Kidney (tissue), 14 donors: ENCODE measurements around the gene SPG21. TPM values are rescaled to one million over a fixed set of nuclear protein-coding genes. Genes with fewer than 3 reads are reported as not detected.

Experiments
- DNase-seq, 5 donors: peaks; one replicate each; pipeline ENCODE4 v3.0.0-alpha.2; 2013 to 2020
- FAIRE-seq: peaks from 2 replicates; lab custom pipeline; 2012; peaks lifted over from hg19 to GRCh38; lab: Jason Lieb, UNC
- H3K27ac ChIP-seq, 2 donors: one replicate each; pipeline ENCODE4 v1.7.0; 2013; ENCODE audit warnings: low read depth in 2 of 2, low read length in 2 of 2, inconsistent platforms in 1 of 2
- H3K27me3 ChIP-seq: one replicate; pipeline ENCODE4 v1.7.1; 2013; ENCODE audit warnings: low read length, inconsistent platforms; ENCODE audit not compliant: control insufficient read depth, insufficient read depth
- H3K36me3 ChIP-seq, 3 donors: one replicate each; pipeline versions ENCODE4 v1.7.0 to v1.7.1; 2013; ENCODE audit warnings: low read length in 3 of 3, control low read depth in 1 of 3, inconsistent platforms in 1 of 3; ENCODE audit not compliant: insufficient read depth in 3 of 3, control insufficient read depth in 2 of 3
- H3K4me1 ChIP-seq, 3 donors: one replicate each; pipeline versions ENCODE4 v1.7.0 to v1.7.1; 2013; ENCODE audit warnings: low read length in 3 of 3, inconsistent platforms in 1 of 3, low read depth in 1 of 3; ENCODE audit not compliant: control insufficient read depth in 2 of 3, insufficient read depth in 2 of 3
- H3K4me3 ChIP-seq, 3 donors: one replicate each; pipeline versions ENCODE4 v1.7.0 to v1.8.1; 2013; ENCODE audit warnings: low read length in 3 of 3, control low read depth in 1 of 3, inconsistent platforms in 1 of 3
- H3K9ac ChIP-seq, 3 donors: one replicate each; pipeline versions ENCODE4 v1.7.0 to v1.7.1; 2013; ENCODE audit warnings: low read length in 3 of 3, control low read depth in 1 of 3, inconsistent platforms in 1 of 3
- H3K9me3 ChIP-seq, 3 donors: one replicate each; pipeline versions ENCODE4 v1.7.0 to v1.7.1; 2013; ENCODE audit warnings: low read length in 3 of 3, control low read depth in 1 of 3, inconsistent platforms in 1 of 3; ENCODE audit not compliant: control insufficient read depth in 2 of 3, insufficient read depth in 1 of 3
- intact Hi-C: fragments of 100-400 bp; cut with DNase I; formaldehyde crosslinking; loops from one replicate; pipeline ENCODE4 v1.11.1; 2022
- polyA plus RNA-seq: library from polyadenylated mRNA; stranded (reverse); fragments of 350-450 nt; fragmentation: Illumina TruSeq; extraction: RNeasy Lipid Tissue Mini Kit (QIAGEN cat#74804); gene quantifications from one replicate; pipeline ENCODE4 v1.2.3, GENCODE V29; 2014; ENCODE audit warnings: low read depth, low replicate concordance; ENCODE audit not compliant: insufficient read depth
- total RNA-seq: library from RNA; stranded (reverse); fragmentation: NEBNext Ultra II Directional; extraction: Animal tissue kit (Norgen Biotek cat#: 25700); gene quantifications from one replicate; pipeline ENCODE4 v1.2.1, GENCODE V29; 2021
- TF ChIP-seq, protein P1 (sequence below): IDR thresholded peaks from 3 replicates; pipeline ENCODE4 v1.5.1; 2012; ENCODE audit warnings: mild to moderate bottlenecking, moderate library complexity, borderline replicate concordance; ENCODE audit not compliant: insufficient read depth; ENCODE audit errors: extremely low read depth
- donor health status: control.
- donor health status: control.
- donor health status: control.
- donor health status: control.
- donor health status: control.
- donor health status: DM: yes; HTN: yes; CAD: no.
- donor health status: Normal renal cell carcinoma (clear cell type).

The SPG21 gene
- total and polyA plus RNA-seq, 2 donors from 2014 or later, result 82.8 to 115 TPM

DNA sequence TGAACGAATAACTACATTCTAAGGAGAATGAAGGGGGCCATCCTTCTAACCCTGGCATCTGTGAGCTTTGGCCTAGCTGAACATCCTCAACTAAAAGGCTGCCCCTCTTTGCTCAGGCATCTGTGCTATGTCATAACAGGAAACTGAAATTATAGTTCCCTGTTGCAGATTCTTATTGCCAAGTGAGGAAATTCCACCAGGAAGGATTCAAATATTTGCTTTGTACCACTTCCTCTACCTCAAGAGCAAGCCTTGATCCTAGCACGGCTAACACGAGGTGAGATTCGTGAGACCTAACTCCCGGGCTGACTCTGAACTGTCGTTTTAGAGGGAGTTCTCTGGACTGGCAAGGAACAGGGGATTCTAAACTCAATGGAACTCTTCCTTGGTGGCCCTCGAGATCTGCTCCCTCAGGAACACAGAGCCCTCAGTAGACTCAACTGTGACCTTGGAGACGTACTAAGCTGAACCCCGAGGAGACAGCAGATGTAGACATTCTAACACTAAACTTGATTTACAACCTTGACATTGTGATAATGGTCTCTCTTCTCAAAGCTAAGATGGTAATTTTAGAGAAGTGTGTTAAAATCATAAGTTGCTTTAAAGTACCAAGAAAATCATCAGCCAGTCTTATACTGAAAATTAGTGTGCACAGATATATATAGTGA is 4.2 kb downstream of the SPG21 start:
- FAIRE-seq (no peak), DNase-seq (no peak)
- no peak overlapping the region for H3K4me3 ChIP-seq
- no peak overlapping the region for H3K9ac ChIP-seq
- TF ChIP-seq, protein P1, sequence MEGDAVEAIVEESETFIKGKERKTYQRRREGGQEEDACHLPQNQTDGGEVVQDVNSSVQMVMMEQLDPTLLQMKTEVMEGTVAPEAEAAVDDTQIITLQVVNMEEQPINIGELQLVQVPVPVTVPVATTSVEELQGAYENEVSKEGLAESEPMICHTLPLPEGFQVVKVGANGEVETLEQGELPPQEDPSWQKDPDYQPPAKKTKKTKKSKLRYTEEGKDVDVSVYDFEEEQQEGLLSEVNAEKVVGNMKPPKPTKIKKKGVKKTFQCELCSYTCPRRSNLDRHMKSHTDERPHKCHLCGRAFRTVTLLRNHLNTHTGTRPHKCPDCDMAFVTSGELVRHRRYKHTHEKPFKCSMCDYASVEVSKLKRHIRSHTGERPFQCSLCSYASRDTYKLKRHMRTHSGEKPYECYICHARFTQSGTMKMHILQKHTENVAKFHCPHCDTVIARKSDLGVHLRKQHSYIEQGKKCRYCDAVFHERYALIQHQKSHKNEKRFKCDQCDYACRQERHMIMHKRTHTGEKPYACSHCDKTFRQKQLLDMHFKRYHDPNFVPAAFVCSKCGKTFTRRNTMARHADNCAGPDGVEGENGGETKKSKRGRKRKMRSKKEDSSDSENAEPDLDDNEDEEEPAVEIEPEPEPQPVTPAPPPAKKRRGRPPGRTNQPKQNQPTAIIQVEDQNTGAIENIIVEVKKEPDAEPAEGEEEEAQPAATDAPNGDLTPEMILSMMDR, result no peak
- intact Hi-C loops, result no loop called here
- H3K27ac ChIP-seq, result no peak overlapping the region
- H3K4me1 ChIP-seq, result peaks cover 0 to 3% (median 2%) of the 10 kb centered on the region in 3 donors
- H3K36me3 ChIP-seq, result peaks cover 0 to 5% (median 0%) of the 10 kb centered on the region in 3 donors
- H3K9me3 ChIP-seq, result no peaks in the 10 kb centered on the region
- no peaks in the 10 kb centered on the region for H3K27me3 ChIP-seq

- no peak for DNase-seq
- H3K9ac ChIP-seq, result no peak overlapping the region
- no peak overlapping the region for H3K27ac ChIP-seq
- FAIRE-seq, result no peak
- no peak overlapping the region for H3K4me3 ChIP-seq
- H3K4me1 ChIP-seq, result no peaks in the 10 kb centered on the region
- no peaks in the 10 kb centered on the region for H3K27me3 ChIP-seq
- intact Hi-C loops, result no loop called here
- peaks cover 4 to 18% (median 10%) of the 10 kb centered on the region in 3 donors for H3K36me3 ChIP-seq
- TF ChIP-seq, protein P1, result no peak
- H3K9me3 ChIP-seq, result no peaks in the 10 kb centered on the region
These were observed 7.2 kb downstream of the SPG21 start for GRCh38 chr15:64982472-64982871.

DNA sequence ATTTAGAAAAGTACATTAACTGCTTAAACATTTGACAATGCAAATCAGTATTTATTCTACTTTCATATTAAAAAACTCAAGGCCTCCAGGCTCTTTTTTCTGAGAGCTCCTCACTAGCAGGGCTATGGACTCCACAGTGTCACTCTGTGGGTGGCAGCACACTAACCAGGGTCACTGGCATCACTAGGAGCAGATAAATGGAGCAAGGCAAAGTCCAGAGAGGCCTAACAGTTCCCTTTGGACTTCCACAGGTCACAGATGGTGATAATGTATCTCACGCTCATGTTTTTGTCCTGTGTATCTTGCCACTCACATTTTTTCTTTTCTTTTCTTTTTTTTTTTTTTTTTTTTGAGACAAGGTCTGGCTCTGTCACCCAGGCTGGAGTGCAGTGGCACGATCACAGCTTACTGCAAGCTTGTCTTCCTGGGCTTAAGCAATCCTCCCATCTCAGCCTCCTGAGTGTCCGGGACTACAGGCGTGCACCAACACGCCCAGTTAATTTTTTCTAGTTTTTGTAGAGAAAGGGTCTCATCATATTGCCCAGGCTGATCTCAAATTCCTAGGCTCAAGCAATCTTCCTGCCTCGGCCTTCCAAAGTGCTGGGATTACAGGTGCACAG is 7.8 kb downstream of the SPG21 start:
- H3K27ac ChIP-seq, result no peak overlapping the region
- H3K36me3 ChIP-seq, result peaks cover 4 to 19% (median 10%) of the 10 kb centered on the region in 3 donors
- no peaks in the 10 kb centered on the region for H3K9me3 ChIP-seq
- no peaks in the 10 kb centered on the region for H3K27me3 ChIP-seq
- FAIRE-seq (no peak), DNase-seq (no peak)
- no peak overlapping the region for H3K9ac ChIP-seq
- intact Hi-C loops, result no loop called here
- H3K4me3 ChIP-seq, result no peak overlapping the region
- no peaks in the 10 kb centered on the region for H3K4me1 ChIP-seq
- TF ChIP-seq, protein P1, result no peak
